Umbilical cord (tissue), 2 donors: ENCODE data around the gene COPS2. TPM values are rescaled to one million over a fixed set of nuclear protein-coding genes. Genes with fewer than 3 reads are reported as not detected.
"Not testable (repeated sequence)": the region's sequence is repeated elsewhere in the genome, so short reads cannot be mapped to it uniquely, and the experiment has no call there.

Experiments used
- DNase-seq: peaks from one replicate; pipeline ENCODE4 v3.0.0-alpha.2; 2015; ENCODE audit warnings: low spot score
- total RNA-seq: library from RNA; depleted of rRNA; stranded (reverse); fragments of >200 nt; gene quantifications from one replicate; pipeline ENCODE4 v1.2.3, GENCODE V29; 2014; ENCODE audit warnings: low replicate concordance; ENCODE audit not compliant: insufficient read depth

The COPS2 gene
- total RNA-seq, 1 donor from 2014 or later: 156 TPM

DNA sequence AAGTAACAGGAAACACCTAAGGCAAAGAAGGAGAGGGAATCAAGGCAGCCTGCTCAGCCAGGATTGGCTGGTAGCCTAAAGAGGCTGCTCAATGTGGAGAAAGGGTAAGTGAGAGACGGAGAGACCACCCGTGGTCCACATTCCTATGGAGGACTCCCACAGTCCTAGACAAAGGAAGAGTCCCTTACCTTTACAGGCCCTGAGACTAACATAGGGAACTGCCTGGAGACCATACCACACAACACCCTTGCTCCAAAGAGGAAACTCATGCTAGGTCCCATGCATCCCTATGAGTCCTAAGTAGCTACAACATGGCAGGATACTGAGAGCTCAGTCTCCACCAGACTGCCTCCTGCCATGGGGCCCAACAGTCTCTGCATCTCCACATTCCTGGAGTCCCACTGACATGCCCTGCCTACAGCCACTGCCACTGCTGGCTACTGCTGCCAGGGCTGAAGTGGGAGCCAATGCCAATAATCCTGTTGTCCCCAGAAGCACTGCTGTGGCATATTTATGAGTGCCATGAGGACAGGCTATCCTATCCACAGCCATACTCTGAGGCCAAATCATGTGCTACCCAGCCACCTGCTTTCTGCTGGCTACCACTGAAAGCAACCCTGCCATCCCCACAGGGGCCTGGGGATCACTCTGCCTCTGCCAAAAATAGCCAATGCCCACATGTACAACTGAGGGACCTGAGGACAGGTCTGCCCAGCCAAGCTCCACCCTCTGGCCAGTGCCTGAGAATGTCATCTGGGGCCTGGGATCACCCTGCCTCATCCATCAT is 45.0 kb downstream of the COPS2 start:
- no peak for DNase-seq

DNA sequence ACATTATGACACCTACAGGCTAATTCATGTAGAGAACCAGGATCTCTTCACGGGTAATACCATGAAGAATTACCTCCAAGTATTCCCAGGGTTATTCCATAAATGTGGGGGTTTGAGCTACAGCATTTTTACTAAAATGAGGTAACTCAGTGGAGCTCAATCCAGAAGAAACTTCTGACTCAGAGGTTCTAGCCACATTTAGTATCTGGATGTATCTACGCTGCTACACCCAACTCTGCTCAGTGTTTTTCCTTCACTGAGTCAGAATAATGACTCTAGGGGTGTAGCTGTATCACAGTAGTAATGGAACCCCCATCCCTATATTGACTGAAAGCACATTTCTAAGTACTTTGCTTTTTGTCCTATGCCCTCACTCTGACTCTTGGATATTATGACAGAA is 52.4 kb downstream of the COPS2 start:
- DNase-seq: no peak

DNA sequence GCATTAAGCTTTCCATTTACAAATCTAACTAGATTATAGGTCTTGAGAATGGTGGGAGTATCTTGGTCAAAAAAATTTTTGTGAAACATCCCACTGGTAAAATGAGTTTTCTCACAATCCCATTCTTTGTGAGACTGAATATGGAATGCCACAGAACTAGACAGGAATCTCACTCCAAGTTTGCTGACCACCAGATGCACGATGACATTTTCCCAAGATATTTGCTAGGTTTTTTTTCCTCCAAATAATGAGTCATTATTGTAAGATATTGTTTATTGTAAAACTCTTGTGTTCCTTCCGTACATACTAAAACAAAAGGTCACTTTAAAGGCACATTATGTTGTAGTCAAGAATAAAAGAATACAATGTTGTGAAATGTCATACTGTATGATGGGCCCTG is 53.9 kb downstream of the COPS2 start:
- no peak for DNase-seq

DNA sequence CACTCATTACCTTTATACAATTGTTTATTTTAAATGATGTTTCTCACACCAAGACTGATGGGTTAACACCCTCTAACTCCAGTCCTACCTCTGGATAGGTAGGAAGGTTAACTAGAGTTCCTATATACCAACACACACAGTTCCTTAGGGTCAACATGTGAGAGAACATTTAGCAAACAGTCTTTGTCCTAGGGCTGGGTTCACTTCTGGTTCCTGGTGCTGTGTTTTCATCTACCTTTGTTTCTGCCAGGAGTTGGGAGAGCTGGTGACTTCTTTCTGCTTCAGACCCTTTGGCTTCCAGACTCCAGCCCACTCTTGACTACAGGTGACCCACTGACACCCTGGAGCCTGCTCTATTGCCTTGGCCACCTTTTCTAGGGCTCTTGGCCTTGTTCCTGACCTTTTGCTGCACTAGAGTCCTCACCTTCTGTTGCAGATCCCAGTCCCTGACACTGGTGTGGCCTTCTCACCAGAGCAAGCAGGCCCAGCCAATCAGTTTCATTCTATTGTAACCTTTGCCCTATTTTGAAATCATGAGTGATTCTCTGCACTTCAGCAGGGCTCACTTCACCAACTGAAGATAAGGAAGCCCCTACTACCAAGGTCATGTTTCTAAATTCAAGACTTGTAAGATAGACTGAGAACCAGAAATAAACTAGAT is 59.2 kb downstream of the COPS2 start:
- DNase-seq: no peak

DNA sequence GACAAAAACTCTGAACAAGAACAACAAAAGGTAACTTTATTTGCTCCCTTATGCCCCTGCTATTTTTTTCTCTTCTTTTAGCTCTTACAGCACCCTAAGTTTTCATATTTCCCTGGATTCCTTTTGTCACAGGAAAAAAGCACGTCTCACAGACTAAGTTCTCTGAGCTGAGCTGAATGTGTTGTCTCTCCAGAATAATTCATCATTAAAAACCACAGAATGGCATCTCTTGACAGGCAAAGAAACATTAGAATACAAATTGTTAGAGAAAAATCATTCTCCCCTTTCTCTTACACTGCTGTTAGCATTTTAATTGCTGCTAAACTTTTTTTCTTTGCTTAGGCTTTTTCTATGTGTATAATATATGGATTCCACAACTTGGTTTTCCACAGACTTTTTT is 60.5 kb downstream of the COPS2 start:
- DNase-seq: no peak

DNA sequence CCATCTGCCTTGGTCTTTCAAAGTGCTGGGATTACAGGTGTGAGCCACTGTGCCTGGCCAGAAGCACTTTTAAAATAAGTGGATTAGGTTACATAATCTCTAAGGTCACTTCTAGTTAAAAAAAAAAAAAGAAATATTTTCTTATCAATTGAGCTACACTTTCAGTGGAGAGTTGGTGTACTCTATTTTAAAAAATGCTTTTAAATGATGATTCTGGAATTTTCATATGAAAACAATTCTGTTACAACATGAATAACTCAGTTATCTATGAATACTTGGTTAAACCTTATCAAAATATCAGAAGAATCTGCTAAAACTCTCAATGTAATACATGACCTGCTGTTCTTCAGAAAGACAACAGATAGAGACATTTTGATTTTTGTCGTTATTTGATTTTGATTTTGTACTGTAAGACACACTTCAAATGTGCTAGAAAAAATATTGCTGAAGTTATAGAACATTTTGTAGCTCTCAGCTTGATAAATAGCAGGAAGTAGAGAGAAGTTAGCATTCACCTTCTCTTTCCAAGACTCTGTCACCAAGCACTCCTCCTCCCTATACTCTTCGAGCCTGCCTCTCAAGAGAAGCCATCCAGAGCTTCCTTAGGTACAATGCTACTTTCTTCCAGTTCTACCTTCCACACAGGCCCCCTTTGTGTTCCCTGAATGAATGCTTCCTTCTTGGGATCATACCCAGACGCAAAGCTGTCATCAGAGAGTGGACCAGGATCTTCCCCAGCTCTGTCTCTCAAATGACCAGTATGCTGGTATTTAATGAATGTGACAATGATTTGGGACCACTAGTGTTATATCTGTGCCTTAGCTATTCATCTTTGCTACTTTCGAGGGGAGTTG is 61.9 kb downstream of the COPS2 start:
- DNase-seq: no peak

DNA sequence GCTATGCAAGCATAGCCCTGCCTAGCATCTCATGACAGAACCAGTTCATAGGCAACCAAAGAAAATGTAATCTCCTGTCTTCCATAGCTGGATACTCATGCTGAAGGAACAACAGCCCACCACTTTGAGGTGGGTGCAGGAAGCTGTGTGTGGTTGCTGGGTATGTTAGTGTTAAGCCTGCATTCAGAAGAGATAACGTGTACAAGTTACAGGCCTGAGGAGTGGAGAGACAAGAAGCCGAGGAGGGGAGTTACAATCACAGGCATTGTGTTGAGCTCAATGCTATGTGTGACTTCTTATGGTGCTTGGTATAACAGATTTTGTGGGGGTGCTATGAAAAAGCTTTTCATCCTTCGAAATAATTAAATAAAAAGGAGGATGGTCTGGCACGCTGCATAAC is 66.4 kb downstream of the COPS2 start:
- DNase-seq: no peak

DNA sequence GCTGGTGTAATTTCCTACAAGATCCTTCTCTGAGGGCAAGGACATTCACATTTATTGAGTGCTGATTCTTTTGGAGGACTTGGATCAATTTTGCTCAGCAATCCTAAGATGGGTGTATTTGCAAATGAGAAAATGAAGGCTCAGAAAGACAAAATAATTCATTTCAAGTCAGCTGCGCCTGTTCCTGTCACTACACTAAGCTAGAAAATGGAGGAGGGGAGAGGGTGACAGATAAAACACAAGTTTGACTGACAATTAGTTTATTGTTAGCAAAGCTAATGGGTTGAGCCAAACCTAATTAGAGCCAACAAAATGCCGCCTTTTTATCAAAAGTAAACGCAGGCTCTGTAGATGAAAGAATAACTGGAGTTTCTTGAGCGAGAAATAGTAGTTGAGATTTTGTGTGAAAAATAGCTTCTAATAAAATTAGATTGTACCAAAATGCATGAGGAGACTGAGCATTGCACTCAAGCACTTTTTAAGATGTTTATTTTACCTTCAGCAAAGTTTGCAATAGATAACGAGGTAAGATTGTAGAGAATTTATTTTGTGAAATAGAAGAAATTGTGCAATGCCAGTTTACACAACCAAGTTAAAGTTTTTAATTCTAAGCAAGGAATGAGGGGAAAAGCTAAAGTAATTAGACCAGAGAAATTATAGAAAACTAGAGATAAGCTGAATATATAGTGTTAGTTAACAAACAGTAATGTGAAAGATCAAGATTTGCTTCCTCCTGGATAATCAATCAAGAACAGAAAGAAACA is 69.5 kb downstream of the COPS2 start:
- no peak for DNase-seq

DNA sequence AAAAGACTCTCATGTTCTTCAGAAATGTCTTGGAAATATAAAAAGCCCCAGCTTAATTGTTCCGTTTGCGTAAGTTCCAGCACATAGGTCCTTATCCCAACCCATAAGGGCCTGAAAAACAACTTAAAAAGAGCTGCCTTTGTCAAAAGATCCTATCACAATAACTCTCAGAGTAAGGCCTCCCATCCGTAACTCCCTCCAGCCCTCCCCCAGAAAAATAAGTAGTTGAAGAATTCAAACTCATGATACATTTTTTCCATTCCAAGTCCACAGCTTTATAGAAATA is 71.2 kb downstream of the COPS2 start:
- DNase-seq: no peak

DNA sequence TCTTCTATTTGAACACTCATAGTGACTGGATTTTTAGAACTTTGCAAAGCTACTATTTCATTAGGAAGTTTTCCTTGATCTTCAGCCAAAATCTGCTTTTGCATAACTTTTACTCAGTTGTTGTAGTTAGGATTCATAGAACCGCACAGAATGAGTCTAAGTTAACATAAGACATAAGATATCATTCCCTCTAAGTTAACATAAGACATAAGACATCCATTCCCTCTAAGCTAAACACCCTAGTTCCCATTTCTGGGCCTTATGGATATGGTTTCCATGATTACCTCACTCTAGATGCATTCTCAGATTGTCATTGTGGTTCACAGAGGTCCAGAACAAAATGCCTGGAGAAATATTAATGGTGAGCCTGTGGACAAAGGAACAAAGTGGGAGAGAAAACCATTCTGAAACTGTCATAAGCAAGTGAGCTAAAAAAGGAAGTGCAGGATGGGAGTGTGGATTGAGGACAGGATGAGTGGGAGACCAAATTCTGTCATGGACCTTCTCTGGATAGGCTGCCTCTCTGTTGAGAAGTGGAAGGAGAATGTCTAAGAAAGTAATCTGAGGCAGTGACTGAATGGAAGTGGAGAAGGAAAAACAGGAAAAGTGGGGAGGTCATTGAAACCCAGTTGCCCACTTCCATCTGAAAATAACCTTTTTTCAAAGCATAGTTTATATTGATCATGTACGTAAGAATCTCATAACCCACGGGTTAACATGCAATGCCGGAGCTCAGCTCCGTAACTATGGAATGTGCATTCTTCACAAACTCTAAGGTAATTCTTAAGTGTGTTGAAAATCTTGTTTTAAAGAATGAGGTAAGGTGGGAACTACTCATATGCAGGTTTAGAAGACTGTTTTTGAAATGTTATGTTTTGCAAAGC is 71.8 kb downstream of the COPS2 start:
- DNase-seq: no peak

DNA sequence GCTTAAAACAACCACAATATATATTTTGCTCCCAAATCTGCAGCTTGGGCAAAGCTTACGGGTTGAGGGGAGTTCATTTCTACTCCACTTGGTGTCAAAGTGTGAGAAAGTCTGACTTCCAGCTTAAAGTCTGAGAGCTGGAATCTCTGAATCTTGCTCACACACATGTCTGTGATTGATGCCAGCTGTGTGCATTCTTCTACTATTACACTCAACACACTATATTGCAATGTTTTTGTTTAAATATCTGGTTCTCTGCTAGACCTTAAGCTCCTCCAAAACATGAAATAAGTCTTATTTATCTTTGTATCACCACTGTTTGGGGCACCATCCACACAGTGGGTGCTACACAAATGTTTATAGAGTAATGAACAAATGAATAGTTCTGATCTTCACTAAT is 72.4 kb downstream of the COPS2 start:
- DNase-seq: no peak

DNA sequence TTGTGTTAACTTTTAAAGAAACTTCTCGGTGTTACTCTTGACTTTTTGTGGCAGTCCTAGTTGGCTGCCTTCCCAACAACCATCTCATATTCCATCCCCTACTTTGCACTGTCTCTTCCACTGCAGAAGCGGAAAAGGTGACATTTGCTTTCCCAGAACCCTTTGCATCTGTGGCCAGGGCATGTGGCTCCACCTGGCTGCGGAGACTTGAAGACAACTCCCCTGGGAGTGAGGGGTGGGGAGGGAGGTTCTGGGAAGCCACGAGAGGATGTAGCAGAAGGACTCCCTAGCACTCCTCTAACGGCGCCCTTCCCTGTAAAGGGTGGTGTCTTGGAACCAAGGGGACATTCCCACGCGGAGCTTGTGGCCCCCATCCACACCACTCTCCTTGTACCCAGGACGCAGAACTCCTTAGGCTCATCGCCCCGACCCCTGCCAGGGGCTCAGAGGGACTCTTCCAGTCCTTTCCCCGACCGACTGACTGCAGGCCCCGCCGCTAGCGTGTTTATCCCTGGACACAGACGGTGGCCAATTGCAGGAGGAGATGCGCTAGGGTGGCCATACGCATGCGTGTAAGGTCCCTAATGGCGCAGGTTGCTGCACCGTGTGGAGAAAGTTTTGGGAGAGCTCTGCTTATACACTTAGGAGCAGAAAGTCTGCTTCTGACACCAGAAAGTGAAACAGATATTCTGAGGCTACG is 75.9 kb downstream of the COPS2 start:
- no peak for DNase-seq

DNA sequence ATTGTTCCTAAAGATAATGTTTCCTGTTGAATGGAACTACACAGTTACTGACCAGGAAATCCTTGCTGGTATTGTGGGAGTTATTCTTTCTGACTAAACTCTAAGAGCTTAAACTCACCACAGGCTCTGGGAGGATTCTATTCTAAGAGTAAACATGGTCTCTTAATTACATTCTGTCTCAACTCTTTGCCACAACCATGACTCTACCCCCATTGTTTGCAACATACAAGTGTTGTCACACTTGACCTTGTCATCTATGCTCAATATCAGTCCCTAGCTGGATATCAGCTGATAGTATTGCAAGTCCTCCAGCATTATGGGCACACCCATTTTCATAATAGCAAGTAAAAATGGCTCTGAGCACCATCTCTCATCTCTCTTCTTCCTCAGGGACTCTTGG is 79.5 kb downstream of the COPS2 start:
- no peak for DNase-seq

DNA sequence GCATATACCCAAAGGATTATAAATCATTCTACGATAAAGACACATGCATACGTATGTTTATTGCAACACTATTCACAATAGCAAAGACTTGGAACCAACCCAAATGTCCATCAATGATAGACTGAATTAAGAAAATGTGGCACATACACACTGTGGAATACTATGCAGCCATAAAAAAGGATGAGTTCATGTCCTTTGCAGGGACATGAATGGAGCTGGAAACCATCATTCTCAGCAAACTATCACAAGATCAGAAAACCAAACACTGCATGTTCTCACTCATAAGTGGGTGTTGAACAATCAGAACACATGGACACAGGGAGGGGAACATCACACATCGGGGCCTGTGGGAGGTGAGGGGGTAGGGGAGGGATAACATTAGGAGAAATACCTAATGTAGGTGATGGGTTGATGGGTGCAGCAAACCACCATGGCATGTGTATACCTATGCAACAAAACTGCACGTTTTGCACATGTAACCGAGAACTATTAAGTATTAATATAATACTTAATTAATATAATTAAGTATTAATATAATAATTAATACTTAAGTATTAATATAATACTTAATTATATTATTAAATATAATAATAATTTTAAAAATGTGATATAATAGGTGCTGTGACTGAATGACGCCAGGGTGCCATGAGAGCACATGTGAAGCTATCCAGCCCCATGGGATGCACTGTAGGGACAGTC is 80.7 kb downstream of the COPS2 start:
- not testable (repeated sequence) for DNase-seq

Other genes starting within 250 kb of the COPS2 start
- 4.8 TPM for gene SHC4, start 191.7 kb downstream of the COPS2 start, total RNA-seq
- gene SECISBP2L, start 109.2 kb downstream of the COPS2 start, total RNA-seq: 46.5 TPM
- 35.4 TPM for gene GALK2, start 14.6 kb upstream of the COPS2 start, total RNA-seq